GM23248 (cell line): Measurements from ENCODE around the gene CUX1.

ENCODE experiments used
- EZH2 ChIP-seq: fragments of 200-600 bp; sonication (generic); IDR thresholded peaks from 2 replicates; pipeline ENCODE4 v1.6.1; 2018; ENCODE audit warnings: antibody characterized with exemption, mild to moderate bottlenecking; ENCODE audit not compliant: insufficient read depth, poor library complexity, severe bottlenecking
- EZH2phosphoT487 ChIP-seq: fragments of 200-600 bp; sonication (generic); IDR thresholded peaks from 2 replicates; pipeline ENCODE4 v1.6.1; 2018; ENCODE audit warnings: antibody characterized with exemption, moderate library complexity, mild to moderate bottlenecking, low read depth; ENCODE audit not compliant: insufficient read depth

- TF ChIP-seq EZH2, result no peak
- TF ChIP-seq EZH2phosphoT487, result no peak
These were observed 42.1 kb downstream of the CUX1 start for GRCh38 chr7:101859411-101860106.
